IPS DF 4.7 (cell line): ENCODE measurements around the gene KCNS1.
"Not testable (repeated sequence)": the region's sequence is repeated elsewhere in the genome, so short reads cannot be mapped to it uniquely, and the experiment has no call there.

Experiments
- DNase-seq: peaks from one replicate; pipeline ENCODE4 v3.0.0-alpha.2; 2013; ENCODE audit warnings: low spot score; ENCODE audit errors: extremely low read depth

The KCNS1 gene

DNA sequence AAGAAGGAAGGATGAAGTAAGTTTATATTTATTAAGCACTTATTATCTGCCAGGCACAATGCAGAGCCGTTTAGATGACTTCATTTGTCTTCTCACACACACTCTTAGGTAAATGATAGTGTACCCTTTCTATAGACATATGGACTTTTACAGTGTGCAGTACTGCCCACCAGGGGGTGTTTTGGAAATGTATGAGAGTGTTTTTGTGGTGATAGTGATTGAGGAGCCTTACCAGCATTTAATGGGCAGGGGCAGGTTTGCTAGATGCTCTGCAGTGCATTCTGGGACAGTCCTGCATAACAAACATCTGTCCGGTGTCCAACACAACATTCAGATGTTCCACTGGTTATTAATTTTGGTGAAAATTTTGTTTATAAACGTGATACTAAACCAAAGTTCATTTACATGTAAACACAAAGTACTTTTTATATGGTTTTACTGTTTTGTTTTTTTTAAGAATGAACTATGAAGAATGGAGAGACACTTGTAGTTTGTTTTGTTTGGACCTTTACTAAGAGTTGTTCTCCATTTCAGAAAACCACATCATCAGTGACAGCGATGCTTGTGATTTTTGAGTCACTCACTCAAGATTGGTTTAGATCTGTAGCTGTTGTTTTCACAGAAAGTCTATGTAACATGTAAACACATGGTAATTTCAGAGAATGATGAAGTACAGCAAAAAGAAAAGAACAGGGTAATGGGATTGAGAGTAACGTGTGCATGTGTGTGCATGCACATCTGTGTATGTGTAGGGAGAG, 19.9 kb downstream of the KCNS1 start:
- no peak for DNase-seq

DNA sequence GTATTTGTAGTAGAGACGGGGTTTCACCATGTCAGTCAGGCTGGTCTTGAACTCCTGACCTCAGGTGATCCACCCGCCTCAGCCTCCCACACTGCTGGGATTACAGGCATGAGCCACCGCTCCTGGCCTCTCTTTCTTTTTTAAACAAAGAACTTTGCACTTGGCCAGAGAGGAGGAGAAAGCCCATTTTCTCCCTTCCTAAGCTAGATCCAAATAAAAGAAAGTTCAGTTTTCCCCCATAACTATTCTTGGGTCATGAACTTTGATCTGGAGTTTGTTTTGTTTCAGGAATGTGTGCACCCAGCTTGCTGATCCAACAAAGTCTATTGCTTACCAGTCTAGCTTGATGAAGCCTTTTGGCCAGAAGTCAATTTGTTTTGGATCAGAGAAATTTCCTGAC, 23.4 kb downstream of the KCNS1 start:
- no peak for DNase-seq

DNA sequence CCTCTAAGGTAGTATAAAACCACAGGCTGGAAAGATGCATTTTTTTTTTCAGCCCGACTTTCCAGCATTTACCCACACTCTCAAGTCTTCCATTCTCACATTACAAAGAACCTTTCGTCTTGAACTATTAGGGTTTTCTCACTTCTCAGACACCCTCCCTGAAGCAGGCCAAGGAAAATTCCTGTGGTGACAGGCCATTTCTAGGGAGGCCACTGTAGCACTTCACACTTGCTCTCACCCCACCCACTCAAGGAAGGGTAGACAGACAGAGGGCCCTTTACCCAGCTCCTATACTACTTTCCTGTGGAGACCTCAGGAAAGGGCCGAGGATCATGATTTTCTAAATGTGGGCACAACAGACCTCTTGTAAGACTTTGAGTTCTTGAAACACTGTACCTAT, 27.7 kb downstream of the KCNS1 start:
- DNase-seq: no peak

DNA sequence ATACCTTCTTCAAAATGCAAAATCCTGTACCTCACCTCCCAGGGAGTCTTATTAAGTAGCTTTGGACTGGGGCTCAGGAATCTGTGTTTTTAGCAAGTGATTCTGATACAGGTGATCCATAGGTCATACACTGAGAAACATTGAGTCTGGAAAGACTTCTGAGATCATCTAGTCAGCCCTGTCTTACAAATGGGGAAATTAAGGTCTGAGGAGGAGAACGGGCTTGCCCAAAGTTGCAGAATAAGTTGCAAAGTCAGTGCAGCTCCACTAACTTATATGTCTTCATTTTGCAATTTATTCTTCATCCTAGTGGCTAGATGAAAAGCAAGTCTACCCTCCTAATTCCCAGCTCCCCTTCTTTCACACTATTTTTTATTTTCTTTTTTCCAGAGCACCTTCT, 28.9 kb downstream of the KCNS1 start:
- no peak for DNase-seq

DNA sequence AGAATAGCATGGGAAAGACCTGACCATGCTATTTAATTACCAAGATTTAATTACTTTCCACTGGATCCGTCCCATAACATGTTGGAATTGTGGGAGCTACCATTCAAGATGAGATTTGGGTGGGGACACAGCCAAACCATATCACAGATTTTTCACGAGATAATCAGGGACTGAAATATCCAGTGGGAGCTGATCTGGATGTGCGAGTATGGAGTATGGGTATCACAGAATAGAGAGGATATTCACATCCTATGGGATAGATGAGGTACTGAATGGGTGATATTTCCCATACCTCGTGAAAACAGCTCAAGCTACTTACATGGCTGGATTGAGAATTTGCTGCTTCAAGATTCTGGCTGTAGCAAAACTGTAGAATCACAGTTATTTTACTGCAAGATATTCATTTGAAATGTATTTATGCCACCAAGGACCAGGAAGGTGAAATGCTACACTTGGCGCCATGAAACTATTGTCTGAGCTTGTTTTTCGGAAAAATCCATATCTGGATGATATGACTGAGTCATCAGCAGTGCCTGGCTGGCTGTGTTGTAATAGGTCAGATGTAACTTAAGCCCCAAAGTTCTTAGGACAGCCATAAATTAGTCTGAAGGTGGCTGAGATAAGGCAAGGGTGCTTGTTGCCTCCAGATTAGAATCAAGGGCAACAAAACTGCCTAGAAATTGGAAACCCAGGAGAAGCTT, 29.8 kb downstream of the KCNS1 start:
- no peak for DNase-seq

DNA sequence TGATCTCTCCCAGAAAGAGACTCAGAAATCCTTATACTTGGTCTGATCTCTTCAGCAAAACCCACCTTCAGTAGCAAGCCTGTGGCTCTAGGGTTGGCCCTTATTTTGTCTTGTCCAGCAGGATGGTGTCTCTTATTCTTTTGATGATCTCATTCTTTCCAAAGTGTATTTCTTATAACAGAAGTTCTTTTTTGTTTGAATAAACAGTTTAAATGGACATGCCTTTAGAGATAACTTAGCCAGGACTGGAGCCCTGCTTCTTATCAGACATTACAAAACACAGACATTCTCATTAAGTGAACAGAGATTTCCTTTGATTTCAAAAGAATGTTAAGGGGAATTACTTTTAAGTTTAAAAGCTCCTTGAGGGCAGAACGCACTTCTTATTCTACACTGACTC, 31.7 kb downstream of the KCNS1 start:
- DNase-seq: no peak

DNA sequence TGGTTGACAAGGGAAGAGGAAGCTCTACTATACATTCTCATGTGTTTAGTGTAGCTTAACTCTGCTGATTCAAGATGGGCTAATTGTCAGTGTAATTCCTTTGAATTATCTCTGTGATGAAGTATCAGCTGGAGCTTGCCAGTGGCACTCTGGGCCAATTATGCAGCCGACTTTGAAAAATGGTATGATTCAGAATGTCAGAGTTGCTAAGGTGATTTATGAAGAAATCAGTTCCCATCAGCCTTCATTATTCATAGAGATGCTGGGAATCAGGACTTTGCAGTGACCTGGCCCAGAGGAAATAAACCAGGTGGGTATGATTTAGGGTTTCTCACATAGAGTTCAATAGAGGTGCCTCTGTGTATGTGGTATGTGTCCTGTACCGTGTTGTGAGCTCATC, 33.4 kb downstream of the KCNS1 start:
- no peak for DNase-seq

DNA sequence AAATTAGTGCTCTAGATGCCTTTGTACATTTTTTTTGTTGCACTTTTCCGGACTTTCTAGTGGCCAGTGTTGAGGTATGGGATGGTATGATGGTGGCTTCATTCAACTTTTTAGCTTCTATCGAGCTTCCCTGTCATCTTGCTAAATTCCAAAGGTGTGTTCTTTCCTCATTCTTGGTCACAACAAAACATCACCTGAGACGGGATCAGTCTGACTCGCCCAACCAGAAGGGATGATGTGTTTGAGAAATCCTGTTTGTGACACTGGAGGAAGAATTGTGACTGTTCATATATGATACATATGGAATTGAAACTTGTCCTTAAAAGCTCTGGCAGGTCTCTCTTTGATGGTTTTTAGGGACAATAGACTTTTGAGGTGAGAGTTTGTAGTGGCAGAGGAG, 33.8 kb downstream of the KCNS1 start:
- no peak for DNase-seq

DNA sequence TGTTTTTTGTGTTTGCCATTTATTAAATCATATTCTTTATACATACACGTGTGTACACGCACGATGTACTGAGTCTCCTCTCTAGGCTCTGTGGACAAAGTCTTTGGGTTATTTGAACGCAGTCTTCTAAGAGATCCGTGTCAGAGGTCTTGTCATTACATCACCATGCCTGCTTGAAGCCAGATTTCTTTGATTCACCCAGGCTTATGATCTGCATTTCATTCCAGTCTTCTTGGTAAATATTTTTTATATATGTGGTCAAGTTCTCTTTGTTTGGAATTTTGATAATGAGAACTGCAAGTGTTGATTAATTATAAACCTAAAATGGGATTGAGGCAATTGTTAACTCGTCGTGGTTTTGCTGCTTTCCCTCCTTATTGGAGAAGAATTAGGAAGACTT, 34.6 kb downstream of the KCNS1 start:
- DNase-seq: no peak

DNA sequence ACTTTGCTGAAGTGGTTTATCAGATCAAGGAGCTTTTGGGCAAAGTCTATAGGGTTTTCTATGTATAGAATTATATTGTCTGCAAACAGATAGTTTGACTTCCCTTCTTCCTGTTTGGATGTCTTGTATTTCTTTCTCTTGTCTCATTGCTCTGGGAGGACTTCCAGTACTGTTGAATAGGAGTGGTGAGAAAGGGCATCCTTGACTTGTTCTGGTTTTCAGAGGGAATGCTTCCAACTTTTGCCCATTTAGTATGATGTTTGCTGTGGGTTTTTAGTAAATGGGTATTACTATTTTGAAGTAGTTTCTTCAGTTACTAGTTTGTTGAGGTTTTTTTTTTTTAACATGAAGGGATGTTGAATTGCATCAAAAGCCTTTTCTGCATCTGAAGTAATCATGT, 36.1 kb downstream of the KCNS1 start:
- no peak for DNase-seq

DNA sequence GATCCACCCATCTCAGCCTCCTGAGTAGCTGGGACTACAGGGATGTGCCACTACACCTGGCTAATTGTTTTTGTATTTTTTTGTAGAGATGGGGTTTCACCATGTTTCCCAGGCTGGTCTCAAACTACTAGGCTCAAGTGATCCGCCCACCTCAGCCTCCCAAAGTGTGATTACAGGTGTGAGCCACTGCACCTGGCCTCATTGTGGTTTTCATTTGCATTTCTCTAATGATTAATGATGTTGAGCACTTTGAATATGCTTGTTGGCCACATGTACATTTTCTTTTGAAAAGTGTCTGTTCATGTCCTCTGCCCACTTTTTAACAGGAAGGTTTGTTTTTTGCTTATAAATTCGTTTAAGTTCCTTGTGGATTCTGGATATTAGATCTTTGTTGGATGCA, 37.8 kb downstream of the KCNS1 start:
- not testable (repeated sequence) for DNase-seq

DNA sequence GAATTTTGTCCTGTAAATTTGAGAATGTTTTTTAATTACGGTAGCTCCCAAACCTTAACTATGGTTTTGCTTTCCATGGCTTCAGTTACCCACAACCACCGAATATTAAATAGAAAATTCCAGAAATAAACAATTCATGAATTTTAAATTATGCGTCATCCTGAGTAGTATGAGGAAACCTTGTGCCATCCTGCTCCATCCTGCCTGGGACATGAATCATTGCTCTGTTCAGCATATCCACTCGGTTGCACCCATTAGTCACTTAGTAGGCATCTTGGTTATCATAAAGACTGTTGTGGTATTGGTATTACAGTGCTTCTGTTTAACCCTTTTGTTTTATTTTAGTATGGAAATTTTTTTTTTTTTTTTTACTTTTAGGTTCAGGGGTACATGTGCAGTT, 39.7 kb downstream of the KCNS1 start:
- DNase-seq: no peak

DNA sequence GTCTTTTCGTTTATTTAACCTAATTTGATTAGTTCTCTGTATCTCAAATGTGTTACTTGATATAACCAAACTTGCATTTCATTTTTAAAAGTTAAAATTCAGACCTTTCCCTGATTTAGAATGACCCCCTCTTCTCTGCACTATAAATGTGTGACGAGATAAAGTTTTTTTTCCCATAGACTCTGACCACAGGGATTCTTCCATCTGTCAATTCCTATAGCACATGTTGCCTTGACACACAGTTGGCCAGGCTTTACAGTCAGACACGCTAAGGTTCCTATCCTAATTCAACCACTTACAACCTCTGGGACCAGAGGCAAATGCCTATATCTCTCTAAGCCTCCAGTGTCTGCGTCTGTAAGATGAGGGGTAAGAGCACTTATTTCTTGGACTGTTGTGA, 40.6 kb downstream of the KCNS1 start:
- no peak for DNase-seq

DNA sequence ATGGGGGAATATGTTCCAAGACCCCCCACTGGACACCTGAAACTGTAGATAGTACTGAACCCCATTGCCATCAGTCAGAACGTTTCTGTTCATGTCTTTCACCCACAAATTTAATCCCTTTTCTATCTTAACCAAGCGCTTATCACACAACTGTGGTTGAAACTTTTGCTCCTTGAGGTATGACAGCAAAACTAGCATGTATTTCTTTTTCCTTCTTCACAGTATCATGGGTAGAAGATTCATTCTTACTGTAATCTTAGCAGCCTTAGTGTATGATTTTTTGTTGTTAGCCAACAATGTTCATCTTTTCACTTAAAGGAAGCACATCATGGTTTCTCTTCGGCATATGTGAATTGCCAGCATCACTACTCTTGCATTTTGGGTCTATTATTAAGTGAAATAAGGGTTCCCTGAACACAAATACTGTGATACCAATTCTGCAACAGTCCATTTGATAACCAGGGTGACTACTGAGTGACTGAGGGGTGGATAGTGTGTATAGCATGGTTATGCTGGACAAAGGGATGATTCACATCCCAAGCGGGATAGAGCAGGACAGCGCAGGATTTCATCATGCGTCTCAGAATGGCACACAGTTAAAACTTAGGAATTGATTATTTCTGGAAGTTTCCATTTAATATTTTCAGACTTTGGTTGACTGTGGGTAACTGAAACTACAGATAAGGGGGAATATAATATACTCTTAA, 41.8 kb downstream of the KCNS1 start:
- no peak for DNase-seq

DNA sequence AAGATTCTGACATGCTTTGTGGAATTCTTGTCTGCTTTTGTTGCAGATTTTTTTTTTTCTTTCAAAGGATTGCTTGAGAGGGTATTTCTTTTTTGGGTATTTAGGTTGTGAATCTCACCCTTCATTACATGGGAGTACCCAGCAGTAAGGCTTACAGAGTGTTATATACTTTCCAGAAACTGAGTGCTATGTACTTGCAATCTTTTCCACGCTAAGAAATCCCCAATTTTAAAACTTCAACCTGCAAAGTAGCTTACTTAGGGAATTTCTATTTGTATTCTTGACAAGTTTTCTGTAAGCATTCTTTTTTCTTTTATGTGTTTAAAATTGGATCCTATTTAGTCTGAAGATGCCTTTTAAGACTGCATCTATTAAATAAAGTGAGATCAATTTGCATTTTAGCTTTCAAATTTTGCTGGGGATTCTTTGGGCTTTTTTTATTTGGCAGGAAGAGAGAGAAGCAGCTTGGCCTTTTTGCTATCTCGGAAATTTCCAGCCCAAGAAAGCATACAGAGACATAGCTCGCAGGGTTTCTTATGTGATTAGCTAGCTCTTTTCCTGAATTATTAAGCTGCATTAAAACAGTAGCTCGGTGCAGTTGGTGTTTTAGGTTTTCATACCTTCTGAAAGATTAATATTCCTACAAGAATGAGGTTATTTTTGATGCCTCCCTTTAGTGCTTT, 42.6 kb downstream of the KCNS1 start:
- no peak for DNase-seq

DNA sequence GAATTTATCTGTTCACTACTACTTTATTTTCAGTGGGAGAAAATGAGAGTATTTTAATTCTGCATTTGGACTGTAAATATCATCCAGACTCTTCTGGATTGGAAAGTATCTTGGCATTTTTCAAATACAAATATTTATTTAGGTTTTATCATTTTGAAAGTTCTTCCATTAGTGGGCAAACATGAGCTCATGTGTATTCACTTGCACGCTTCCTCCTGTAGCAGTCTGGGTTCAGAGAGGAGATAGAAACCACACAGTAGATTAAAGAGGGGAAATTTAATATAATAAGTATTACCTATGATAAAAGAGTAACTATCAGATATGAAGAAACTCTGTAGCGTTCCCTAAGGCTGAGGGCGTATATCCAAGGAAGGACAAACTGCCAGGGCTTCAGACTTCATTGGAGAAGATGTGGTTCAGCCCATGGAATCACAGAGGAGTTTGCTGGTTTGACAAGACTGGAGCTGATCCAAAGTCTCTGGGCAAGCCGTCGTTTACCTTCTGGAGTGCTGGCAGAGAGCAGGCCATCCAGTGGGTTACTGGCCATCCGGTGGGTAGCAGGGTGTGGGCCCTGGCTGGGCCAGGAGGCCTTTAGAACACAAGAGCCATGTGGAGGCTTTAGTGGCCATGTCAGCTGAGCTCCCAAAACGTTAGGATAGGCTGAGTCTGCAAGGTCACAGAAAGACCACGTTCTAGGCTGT, 44.3 kb downstream of the KCNS1 start:
- no peak for DNase-seq

DNA sequence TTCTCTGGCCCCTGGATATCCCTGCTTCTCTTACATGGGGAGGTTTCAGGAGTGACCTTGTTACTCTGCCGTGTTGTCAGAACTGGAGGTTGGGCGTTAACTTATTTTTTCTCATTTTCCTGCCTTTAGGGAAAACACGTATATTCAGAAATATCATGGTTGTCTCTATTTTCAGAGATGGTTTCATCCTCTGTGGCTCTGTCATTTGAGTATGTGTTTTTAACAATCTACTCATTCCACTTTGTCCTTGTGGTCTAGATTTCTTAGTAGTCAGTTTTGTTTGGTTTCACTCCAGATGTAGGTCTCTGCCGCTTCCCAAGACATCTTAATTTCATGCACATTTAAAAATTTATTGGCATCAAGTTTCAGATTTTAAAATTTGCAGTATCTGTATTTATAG, 45.9 kb downstream of the KCNS1 start:
- DNase-seq: no peak

DNA sequence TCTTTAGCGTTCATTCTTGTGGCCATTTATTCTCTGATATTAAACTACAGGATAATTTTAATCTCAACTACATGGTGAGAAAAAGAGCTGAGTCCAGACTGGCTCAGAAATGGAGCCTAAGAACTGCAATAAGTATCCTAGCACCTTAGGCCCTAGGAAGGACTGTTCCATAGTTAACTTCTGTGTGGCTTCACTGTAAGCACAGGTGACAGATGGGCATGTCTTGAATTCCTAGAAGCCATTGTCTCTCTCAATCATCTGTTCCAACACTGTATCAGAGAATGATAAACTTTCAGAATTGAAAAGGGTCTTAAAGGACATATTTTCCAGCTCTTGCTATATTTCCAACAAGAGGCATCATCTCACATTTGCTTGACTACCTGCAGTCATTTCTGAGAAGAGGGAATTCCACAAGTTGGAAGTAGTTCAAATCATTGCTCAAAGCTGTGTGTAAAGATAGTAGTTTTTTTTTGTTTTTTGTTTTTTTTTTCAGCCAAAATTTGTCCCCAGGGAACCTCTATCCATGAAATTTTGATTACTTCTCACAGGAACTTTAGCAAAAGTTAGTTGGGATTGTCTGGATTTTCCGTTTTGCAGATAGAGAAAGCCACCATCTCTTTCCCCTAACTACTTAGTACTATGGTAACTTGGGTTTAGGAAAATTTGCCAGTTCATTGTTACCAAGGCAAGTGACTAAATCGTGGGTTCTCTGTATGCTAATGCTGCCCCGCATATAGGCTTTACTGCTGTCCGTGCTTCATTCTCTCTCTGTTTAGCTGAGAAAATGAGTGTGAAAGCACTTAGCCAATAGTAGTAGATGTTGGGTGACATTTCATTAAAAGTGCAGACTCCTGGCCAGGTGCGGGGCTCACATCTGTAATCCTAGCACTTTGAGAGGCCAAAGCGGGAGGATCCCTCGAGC, 47.2 kb downstream of the KCNS1 start:
- no peak for DNase-seq

DNA sequence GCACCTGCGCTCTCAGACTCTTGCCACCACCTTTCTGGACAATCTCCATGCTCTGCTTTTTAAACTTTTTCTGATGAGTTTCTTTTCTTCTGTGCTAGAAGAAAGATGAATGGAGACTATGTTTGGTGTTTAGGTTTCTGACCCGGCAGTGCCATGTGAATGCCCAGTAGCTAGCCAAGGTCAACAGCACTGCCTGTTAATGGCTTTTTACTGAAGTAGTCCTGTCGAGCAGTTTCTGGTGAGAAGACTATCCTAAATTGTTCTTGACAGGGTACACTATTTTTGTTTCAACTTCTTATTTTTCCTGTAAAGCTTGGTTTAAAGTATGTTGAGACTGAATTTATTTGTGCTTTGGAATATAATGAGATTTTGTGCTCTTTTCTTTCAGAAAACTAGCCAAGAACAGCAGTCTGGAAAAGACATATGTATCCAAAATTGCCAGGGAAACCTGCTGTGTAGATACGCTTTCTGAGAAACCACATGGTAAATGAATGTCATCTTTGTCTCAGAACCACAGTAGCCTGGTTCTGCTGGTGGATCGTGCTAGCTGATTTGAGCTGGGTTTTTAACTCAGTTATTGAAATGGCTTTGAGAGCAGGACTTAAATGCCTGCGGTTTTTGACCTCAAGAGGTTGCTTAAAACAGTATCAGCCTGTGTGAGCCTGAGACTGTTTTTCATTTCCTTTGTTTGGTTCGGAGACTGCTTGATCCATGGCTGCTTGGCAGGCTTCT, 48.1 kb downstream of the KCNS1 start:
- DNase-seq: no peak
